ENCODE data around the gene CEACAM6. TPM values are rescaled to one million over a fixed set of nuclear protein-coding genes. Genes with fewer than 3 reads are reported as not detected.

CEACAM6 gene
- total RNA-seq, 4 donors from 2014 or later, result 70.8 to 288 (median 176) TPM

DNA sequence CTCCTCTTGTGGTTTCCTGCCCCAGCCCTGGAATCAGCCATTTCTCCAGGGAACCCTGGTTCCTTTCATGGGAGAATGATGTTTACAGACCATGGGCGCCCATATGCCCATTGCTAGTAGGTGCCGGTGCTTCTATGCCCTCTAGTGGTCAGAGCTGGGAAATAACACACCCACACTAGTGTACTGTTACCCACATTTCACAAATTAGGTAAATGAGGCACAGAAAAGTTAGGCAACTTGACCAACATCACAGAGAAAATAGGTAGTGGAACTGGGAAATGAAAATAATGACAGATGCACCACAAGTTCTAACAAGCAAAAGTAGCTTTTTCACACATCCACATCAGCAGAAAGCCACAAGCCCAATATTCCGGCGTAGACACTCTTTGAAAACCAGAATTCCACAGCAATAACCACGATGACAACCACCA, 39.7 kb downstream of the CEACAM6 start:
- no peaks in the 10 kb centered on the region for H3K9me3 ChIP-seq
- TF ChIP-seq, protein P1, sequence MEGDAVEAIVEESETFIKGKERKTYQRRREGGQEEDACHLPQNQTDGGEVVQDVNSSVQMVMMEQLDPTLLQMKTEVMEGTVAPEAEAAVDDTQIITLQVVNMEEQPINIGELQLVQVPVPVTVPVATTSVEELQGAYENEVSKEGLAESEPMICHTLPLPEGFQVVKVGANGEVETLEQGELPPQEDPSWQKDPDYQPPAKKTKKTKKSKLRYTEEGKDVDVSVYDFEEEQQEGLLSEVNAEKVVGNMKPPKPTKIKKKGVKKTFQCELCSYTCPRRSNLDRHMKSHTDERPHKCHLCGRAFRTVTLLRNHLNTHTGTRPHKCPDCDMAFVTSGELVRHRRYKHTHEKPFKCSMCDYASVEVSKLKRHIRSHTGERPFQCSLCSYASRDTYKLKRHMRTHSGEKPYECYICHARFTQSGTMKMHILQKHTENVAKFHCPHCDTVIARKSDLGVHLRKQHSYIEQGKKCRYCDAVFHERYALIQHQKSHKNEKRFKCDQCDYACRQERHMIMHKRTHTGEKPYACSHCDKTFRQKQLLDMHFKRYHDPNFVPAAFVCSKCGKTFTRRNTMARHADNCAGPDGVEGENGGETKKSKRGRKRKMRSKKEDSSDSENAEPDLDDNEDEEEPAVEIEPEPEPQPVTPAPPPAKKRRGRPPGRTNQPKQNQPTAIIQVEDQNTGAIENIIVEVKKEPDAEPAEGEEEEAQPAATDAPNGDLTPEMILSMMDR (IDR thresholded peaks at IDR 0.05), result peak; percentile 61 to 83 (median 74)
- no peak for TF ChIP-seq POLR2A (IDR thresholded peaks at IDR 0.05)
- H3K36me3 ChIP-seq, result no peaks in the 10 kb centered on the region
- H3K4me1 ChIP-seq, result peaks cover 5 to 30% (median 14%) of the 10 kb centered on the region in 3 donors
- no peak for DNase-seq
- intact Hi-C loops (cut with DNase I), result no loop called here
- H3K27me3 ChIP-seq, result peaks cover 0 to 69% (median 0%) of the 10 kb centered on the region in 4 donors
- 36 to 37% methylated on average over 5 of the region's 5 CpGs for WGBS, 2 donors
- H3K4me3 ChIP-seq, result no peak overlapping the region
- no peak overlapping the region for H3K27ac ChIP-seq

DNA sequence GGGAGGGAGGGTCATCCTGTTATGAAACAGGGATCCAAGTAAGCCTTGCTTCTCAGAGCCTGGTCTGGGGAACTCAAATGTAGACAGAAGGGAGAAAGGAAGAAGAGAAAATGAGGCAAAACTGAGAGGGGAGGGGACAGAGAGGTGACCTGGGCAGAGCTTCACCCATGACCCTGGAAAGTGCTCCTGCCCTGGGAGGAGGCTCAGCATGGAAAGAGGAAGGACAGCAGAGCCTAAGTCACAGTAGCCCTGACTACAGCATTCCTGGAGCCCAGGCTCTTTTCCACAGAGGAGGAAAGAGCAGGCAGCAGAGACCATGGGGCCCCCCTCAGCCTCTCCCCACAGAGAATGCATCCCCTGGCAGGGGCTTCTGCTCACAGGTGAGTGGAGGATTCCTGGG, 41.0 kb downstream of the CEACAM6 start, which contains the start of gene CEACAM3:
TSS of gene CEACAM3 (plus strand) at position 226 of the 400 bp plus-strand sequence. CDS start at position 317, 91 bp downstream.
- Histone ChIP-seq H3K27me3 (peaks cover 0 to 55% (median 0%) of the 10 kb centered on the region in 4 donors), H3K4me3 (no peak within 1 kb of the TSS), H3K9me3 (peaks cover 0 to 4% (median 0%) of the 10 kb centered on the region in 3 donors), H3K4me1 (peaks cover 10 to 42% (median 20%) of the 10 kb centered on the region in 3 donors), H3K36me3 (no peaks in the 10 kb centered on the region), H3K27ac (no peak within 1 kb of the TSS)
- intact Hi-C loops (cut with DNase I), result no loop called here
- TF ChIP-seq POLR2A (IDR thresholded peaks at IDR 0.05), result no peak
- TF ChIP-seq, protein P1 (IDR thresholded peaks at IDR 0.05), result no peak
- DNase-seq, result no peak

DNA sequence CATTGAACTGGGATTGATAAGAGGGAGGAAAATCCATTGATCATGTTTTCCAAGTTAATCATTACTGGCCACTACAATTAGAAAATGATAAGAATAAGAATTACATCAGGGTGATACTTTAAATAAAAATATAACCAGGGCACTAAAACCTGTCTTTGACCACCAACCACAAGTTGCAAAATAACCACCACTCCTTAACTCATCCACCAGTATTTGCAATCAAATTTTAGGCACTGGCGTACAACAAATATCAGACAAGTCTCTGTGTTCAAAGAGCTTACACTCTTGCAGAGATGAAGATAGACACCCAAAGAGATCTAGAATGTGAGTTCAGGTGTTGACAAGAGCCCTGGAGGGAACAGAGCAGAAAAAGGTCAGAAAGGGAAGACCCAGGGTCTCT, 41.6 kb downstream of the CEACAM6 start:
- DNase-seq, result no peak
- peaks cover 0 to 5% (median 0%) of the 10 kb centered on the region in 3 donors for H3K9me3 ChIP-seq
- H3K27me3 ChIP-seq, result peaks cover 0 to 50% (median 0%) of the 10 kb centered on the region in 4 donors
- H3K36me3 ChIP-seq, result no peaks in the 10 kb centered on the region
- intact Hi-C loops (cut with DNase I), result no loop called here
- no peak overlapping the region for H3K4me3 ChIP-seq
- peaks cover 10 to 47% (median 24%) of the 10 kb centered on the region in 3 donors for H3K4me1 ChIP-seq
- TF ChIP-seq, protein P1 (IDR thresholded peaks at IDR 0.05), result no peak
- no peak for TF ChIP-seq POLR2A (IDR thresholded peaks at IDR 0.05)
- H3K27ac ChIP-seq, result no peak overlapping the region
- WGBS, 2 donors, result 89 to 100% methylated on average over 1 of the region's 1 CpG

DNA sequence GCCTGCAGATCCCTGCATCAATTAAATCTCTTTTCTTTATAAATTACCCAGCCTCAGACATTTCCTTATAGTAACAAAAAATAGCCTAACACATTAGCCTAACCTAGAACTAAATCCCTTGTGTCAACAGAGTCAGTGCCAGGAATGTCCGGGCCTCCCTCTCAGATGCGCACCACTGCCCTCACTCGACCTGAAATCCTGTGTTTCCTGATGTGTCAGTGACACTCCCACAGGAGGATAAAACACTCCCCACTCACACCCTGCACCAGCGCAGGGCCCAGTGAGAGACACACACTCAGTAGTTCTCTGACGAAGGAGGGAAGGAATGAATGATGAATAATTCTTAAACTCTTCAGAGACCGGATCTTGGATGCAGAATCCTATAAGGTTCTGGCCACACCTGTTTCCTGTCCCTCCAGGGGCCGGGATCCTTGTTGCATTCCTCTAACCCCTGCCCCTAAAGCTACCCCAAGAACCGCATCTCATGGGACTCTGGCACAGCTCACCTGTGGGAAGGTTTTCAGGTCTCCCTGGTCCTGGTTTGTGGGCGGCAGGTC, 44.2 kb downstream of the CEACAM6 start:
- Histone ChIP-seq H3K4me1 (peaks cover 10 to 54% (median 29%) of the 10 kb centered on the region in 3 donors), H3K9me3 (peaks cover 0 to 5% (median 0%) of the 10 kb centered on the region in 3 donors), H3K27ac (peak overlapping the region; percentile 80 to 84 (median 82)), H3K27me3 (peaks cover 0 to 28% (median 0%) of the 10 kb centered on the region in 4 donors), H3K36me3 (no peaks in the 10 kb centered on the region), H3K4me3 (no peak overlapping the region)
- intact Hi-C loops (cut with DNase I), result no loop called here
- TF ChIP-seq, protein P1 (IDR thresholded peaks at IDR 0.05), result peak in 1 of 6 experiments; percentile 10
- no peak for TF ChIP-seq POLR2A (IDR thresholded peaks at IDR 0.05)
- 23 to 44% methylated on average over 7 to 8 of the region's 9 CpGs for WGBS, 2 donors
- no peak for DNase-seq

DNA sequence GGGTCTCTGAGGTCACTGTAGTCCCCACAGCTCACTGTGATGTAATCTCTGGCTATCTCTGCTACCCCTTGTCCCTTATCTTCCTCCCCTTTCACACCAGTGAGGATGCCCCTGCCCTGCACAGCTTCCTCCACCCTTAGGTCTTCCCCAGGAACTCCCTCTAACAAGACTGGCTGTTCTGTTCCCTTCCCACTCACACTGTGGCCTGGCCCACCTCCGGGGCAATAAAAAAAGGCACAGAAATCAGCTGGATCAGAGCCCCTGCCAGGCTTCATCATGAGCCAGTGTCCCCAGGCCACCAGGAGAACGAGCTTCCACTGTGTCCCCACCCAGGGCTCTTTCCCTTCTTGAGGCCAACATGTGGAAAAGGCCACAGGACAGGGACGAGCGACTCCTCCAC, 45.7 kb downstream of the CEACAM6 start:
- H3K9me3 ChIP-seq, result peaks cover 0 to 5% (median 0%) of the 10 kb centered on the region in 3 donors
- H3K4me3 ChIP-seq, result no peak overlapping the region
- no peak for DNase-seq
- intact Hi-C loops (cut with DNase I), result no loop called here
- H3K4me1 ChIP-seq, result peaks cover 10 to 51% (median 29%) of the 10 kb centered on the region in 3 donors
- TF ChIP-seq, protein P1 (IDR thresholded peaks at IDR 0.05), result no peak
- no peak for TF ChIP-seq POLR2A (IDR thresholded peaks at IDR 0.05)
- H3K27ac ChIP-seq, result peak overlapping the region; percentile 80 to 84 (median 82)
- H3K27me3 ChIP-seq, result peaks cover 0 to 16% (median 0%) of the 10 kb centered on the region in 4 donors
- WGBS, 2 donors, result 48 to 77% methylated on average over 3 to 4 of the region's 4 CpGs
- H3K36me3 ChIP-seq, result no peaks in the 10 kb centered on the region
